IMR-90 (cell line): Measurements from ENCODE around the gene CALHM1.

ENCODE experiments used
- BHLHE40 ChIP-seq: fragments of 150-350 bp; IDR thresholded peaks from 2 replicates; pipeline ENCODE4 v1.6.1; 2016; ENCODE audit warnings: mild to moderate bottlenecking, low read depth, low read length
- CEBPB ChIP-seq: IDR thresholded peaks from 2 replicates; pipeline ENCODE4 v1.6.1; 2012; ENCODE audit warnings: low read depth, low read length, improper control_type of control experiment
- CHD1 ChIP-seq: IDR thresholded peaks from 2 replicates; pipeline ENCODE4 v1.6.1; 2012; ENCODE audit warnings: low read depth, low read length, improper control_type of control experiment
- FOS ChIP-seq: fragments of 150-350 bp; IDR thresholded peaks from 2 replicates; pipeline ENCODE4 v1.6.1; 2016; ENCODE audit warnings: low read depth, low read length
- MAFK ChIP-seq: IDR thresholded peaks from 2 replicates; pipeline ENCODE4 v1.6.1; 2012; ENCODE audit warnings: low read depth, low read length, improper control_type of control experiment
- NFE2L2 ChIP-seq: fragments of 150-350 bp; IDR thresholded peaks from 2 replicates; pipeline ENCODE4 v1.6.1; 2016; ENCODE audit warnings: low read depth, mild to moderate bottlenecking, low read length
- POLR2A ChIP-seq: IDR thresholded peaks from 2 replicates; pipeline ENCODE4 v1.6.1; 2012; ENCODE audit warnings: mild to moderate bottlenecking, low read depth, low read length
- RAD21 ChIP-seq: IDR thresholded peaks from 2 replicates; pipeline ENCODE4 v1.6.1; 2012; ENCODE audit warnings: low read length, improper control_type of control experiment
- RCOR1 ChIP-seq: IDR thresholded peaks from 2 replicates; pipeline ENCODE4 v1.6.1; 2012; ENCODE audit warnings: mild to moderate bottlenecking, low read length, improper control_type of control experiment; ENCODE audit not compliant: insufficient replicate concordance
- RFX5 ChIP-seq: IDR thresholded peaks from 2 replicates; pipeline ENCODE4 v1.8.0; 2012; ENCODE audit warnings: low read depth, mild to moderate bottlenecking, low read length, moderate library complexity
- SMC3 ChIP-seq: fragments of 150-350 bp; IDR thresholded peaks from 2 replicates; pipeline ENCODE4 v1.6.1; 2016; ENCODE audit warnings: low read depth, mild to moderate bottlenecking, antibody characterized with exemption, low read length, moderate library complexity
- TF ChIP-seq, protein P1 (sequence below): conservative IDR thresholded peaks from 2 replicates; pipeline ENCODE4 v1.5.1; 2012; ENCODE audit warnings: mild to moderate bottlenecking, low read depth, low read length, improper control_type of control experiment
- TF ChIP-seq, protein P2 (sequence below): fragments of 150-350 bp; IDR thresholded peaks from 2 replicates; pipeline ENCODE4 v1.6.1; 2017; ENCODE audit warnings: mild to moderate bottlenecking, antibody characterized with exemption, low read length, low read depth
- TF ChIP-seq, protein P3 (sequence below): fragments of 150-350 bp; IDR thresholded peaks from 2 replicates; pipeline ENCODE4 v1.6.1; 2016; ENCODE audit warnings: low read depth, mild to moderate bottlenecking, low read length, moderate library complexity, borderline replicate concordance

DNA sequence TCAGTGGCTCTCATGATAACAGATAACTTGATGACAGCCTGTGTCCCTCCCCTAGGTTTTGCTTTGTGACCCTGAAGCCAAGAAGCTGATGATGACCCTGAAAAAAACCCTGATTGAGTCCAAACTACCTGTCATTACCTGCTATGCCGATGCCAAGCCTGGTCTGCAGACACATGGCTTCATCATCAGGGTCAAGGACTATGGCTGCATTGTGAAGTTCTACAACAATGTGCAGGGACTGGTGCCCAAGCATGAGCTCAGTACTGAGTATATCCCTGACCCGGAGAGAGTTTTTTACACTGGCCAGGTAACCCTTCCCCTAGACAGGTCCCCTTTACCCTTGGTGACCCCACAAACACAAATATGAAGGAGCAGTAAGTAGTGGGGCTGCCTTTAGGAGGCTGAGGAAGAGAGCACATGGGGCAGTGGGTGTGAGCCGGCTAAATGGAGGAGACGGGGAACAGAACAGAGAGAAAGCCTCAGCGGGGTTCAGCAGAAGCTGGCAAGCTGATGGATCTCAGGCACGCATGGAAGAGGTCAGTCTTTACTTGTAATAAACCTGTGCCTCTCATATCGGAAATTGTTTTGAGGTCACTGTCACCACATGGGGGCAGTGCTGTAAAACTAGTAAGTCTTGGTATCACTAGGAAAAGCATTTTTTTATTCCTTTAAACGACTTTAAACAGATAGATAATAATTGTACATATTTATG, 42.1 kb downstream of the CALHM1 start:
- TF ChIP-seq POLR2A (no peak), SMC3 (peak; percentile 65), CHD1 (no peak), BHLHE40 (no peak), RCOR1 (no peak), RAD21 (peak; percentile 63), RFX5 (no peak), MAFK (no peak), CEBPB (no peak), NFE2L2 (no peak), FOS (no peak)
- TF ChIP-seq, protein P1, sequence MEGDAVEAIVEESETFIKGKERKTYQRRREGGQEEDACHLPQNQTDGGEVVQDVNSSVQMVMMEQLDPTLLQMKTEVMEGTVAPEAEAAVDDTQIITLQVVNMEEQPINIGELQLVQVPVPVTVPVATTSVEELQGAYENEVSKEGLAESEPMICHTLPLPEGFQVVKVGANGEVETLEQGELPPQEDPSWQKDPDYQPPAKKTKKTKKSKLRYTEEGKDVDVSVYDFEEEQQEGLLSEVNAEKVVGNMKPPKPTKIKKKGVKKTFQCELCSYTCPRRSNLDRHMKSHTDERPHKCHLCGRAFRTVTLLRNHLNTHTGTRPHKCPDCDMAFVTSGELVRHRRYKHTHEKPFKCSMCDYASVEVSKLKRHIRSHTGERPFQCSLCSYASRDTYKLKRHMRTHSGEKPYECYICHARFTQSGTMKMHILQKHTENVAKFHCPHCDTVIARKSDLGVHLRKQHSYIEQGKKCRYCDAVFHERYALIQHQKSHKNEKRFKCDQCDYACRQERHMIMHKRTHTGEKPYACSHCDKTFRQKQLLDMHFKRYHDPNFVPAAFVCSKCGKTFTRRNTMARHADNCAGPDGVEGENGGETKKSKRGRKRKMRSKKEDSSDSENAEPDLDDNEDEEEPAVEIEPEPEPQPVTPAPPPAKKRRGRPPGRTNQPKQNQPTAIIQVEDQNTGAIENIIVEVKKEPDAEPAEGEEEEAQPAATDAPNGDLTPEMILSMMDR = peak; percentile 53
- TF ChIP-seq, protein P2, sequence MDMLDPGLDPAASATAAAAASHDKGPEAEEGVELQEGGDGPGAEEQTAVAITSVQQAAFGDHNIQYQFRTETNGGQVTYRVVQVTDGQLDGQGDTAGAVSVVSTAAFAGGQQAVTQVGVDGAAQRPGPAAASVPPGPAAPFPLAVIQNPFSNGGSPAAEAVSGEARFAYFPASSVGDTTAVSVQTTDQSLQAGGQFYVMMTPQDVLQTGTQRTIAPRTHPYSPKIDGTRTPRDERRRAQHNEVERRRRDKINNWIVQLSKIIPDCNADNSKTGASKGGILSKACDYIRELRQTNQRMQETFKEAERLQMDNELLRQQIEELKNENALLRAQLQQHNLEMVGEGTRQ = no peak
- TF ChIP-seq, protein P3, sequence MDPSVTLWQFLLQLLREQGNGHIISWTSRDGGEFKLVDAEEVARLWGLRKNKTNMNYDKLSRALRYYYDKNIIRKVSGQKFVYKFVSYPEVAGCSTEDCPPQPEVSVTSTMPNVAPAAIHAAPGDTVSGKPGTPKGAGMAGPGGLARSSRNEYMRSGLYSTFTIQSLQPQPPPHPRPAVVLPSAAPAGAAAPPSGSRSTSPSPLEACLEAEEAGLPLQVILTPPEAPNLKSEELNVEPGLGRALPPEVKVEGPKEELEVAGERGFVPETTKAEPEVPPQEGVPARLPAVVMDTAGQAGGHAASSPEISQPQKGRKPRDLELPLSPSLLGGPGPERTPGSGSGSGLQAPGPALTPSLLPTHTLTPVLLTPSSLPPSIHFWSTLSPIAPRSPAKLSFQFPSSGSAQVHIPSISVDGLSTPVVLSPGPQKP = no peak
